GM18951 (cell line): ENCODE measurements around the gene ABO.
"Not testable (repeated sequence)": the region's sequence is repeated elsewhere in the genome, so short reads cannot be mapped to it uniquely, and the experiment has no call there.

ENCODE experiments used
- POLR2A ChIP-seq: IDR thresholded peaks from 4 replicates; pipeline ENCODE4 v1.6.1; 2011; ENCODE audit warnings: mild to moderate bottlenecking; ENCODE audit not compliant: insufficient read length, insufficient read depth; ENCODE audit errors: extremely low read depth
- in situ Hi-C: fragments of 300-500 bp; cut with MboI; formaldehyde crosslinking; loops from one replicate; pipeline ENCODE4 v1.12.0; 2022; ENCODE audit warnings: low sequenced_read_pairs, mixed read lengths, inconsistent platforms; ENCODE audit not compliant: unreplicated experiment

ABO gene

GRCh38 chr9:133282464-133283238 is 7.7 kb upstream of the ABO start:
- TF ChIP-seq POLR2A = no peak
- in situ Hi-C loops = no loop called here

GRCh38 chr9:133280392-133280791 is 5.4 kb upstream of the ABO start:
- TF ChIP-seq POLR2A = no peak

GRCh38 chr9:133278161-133279114 is 3.4 kb upstream of the ABO start:
- TF ChIP-seq POLR2A = no peak
- in situ Hi-C loops = no loop called here

More at GRCh38 chr9:133280392-133280791, 5.4 kb upstream of the ABO start:
- in situ Hi-C loops = no loop called here

GRCh38 chr9:133277467-133277866 is 2.5 kb upstream of the ABO start:
- no peak for TF ChIP-seq POLR2A
- in situ Hi-C loops = no loop called here

- TF ChIP-seq POLR2A = no peak
- in situ Hi-C loops = no loop called here
These were observed 1.9 kb upstream of the ABO start for GRCh38 chr9:133276923-133277322.

GRCh38 chr9:133276001-133276884 is 1.2 kb upstream of the ABO start:
- in situ Hi-C loops = no loop called here
- TF ChIP-seq POLR2A = no peak

GRCh38 chr9:133274236-133275104 is 531 bp downstream of the ABO start:
- TF ChIP-seq POLR2A = no peak
- in situ Hi-C loops = no loop called here

GRCh38 chr9:133273819-133274218 is 1.2 kb downstream of the ABO start:
- TF ChIP-seq POLR2A = no peak
- in situ Hi-C loops = no loop called here

- TF ChIP-seq POLR2A = no peak
- in situ Hi-C loops = no loop called here
These were observed 1.9 kb downstream of the ABO start for GRCh38 chr9:133273098-133273497.

GRCh38 chr9:133269537-133270362 is 5.3 kb downstream of the ABO start:
- TF ChIP-seq POLR2A = no peak
- in situ Hi-C loops = no loop called here

- in situ Hi-C loops = not testable (repeated sequence)
These were observed 5.9 kb downstream of the ABO start for GRCh38 chr9:133269136-133269535.

- TF ChIP-seq POLR2A = no peak
- in situ Hi-C loops = no loop called here
These were observed 6.5 kb downstream of the ABO start for GRCh38 chr9:133268335-133269056.
